ENCODE data around the gene GALNT10.
A peak's percentile ranks its signal among the peaks of the same experiment; 100 is the strongest.

The GALNT10 gene

GRCh38 chr5:154375329-154376008 is 184.9 kb downstream of the GALNT10 start:
- no peak overlapping the region for H3K4me3 ChIP-seq (replicated peaks in 1 of 2; ENCODE audit: low read depth in 2 of 2, low read length in 2 of 2)
- peak in 1 of 2 donors; percentile 72 for DNase-seq (ENCODE audit: low read depth in 2 of 2)
- no peak for TF ChIP-seq CTCF (IDR thresholded peaks at IDR 0.05; ENCODE audit: low read depth, low read length)

GRCh38 chr5:154376481-154376880 is 185.9 kb downstream of the GALNT10 start:
- no peak for DNase-seq (ENCODE audit: low read depth in 2 of 2)
- TF ChIP-seq CTCF (IDR thresholded peaks at IDR 0.05; ENCODE audit: low read depth, low read length): no peak
- H3K4me3 ChIP-seq (replicated peaks in 1 of 2; ENCODE audit: low read depth in 2 of 2, low read length in 2 of 2): no peak overlapping the region

- TF ChIP-seq CTCF (IDR thresholded peaks at IDR 0.05; ENCODE audit: low read depth, low read length): no peak
- no peak for DNase-seq (ENCODE audit: low read depth in 2 of 2)
- no peak overlapping the region for H3K4me3 ChIP-seq (replicated peaks in 1 of 2; ENCODE audit: low read depth in 2 of 2, low read length in 2 of 2)
These were observed 187.4 kb downstream of the GALNT10 start for GRCh38 chr5:154377754-154378533.

GRCh38 chr5:154380263-154380662 is 189.7 kb downstream of the GALNT10 start:
- no peak for TF ChIP-seq CTCF (IDR thresholded peaks at IDR 0.05; ENCODE audit: low read depth, low read length)
- DNase-seq (ENCODE audit: low read depth in 2 of 2): no peak
- H3K4me3 ChIP-seq (replicated peaks in 1 of 2; ENCODE audit: low read depth in 2 of 2, low read length in 2 of 2): no peak overlapping the region

- H3K4me3 ChIP-seq (replicated peaks in 1 of 2; ENCODE audit: low read depth in 2 of 2, low read length in 2 of 2): no peak overlapping the region
- no peak for DNase-seq (ENCODE audit: low read depth in 2 of 2)
- TF ChIP-seq CTCF (IDR thresholded peaks at IDR 0.05; ENCODE audit: low read depth, low read length): no peak
These were observed 194.1 kb downstream of the GALNT10 start for GRCh38 chr5:154384480-154385235.

GRCh38 chr5:154385236-154385512 is 194.6 kb downstream of the GALNT10 start:
- DNase-seq (ENCODE audit: low read depth in 2 of 2): peak in 1 of 2 donors; percentile 46
- TF ChIP-seq CTCF (IDR thresholded peaks at IDR 0.05; ENCODE audit: low read depth, low read length): no peak
- no peak overlapping the region for H3K4me3 ChIP-seq (replicated peaks in 1 of 2; ENCODE audit: low read depth in 2 of 2, low read length in 2 of 2)

Measured in cardiac fibroblast (primary cell).